ENCODE results near the gene CACNA1S. TPM values are rescaled to one million over a fixed set of nuclear protein-coding genes. Genes with fewer than 3 reads are reported as not detected.

The CACNA1S gene
- total RNA-seq, 2 experiments from 2014 or later: not detected

Other genes starting within 250 kb of the CACNA1S start
- not detected in 2 replicates for gene GPR25, start 239.4 kb downstream of the CACNA1S start, total RNA-seq (2014; rRNA removed; shearing (Covaris generic))
- not detected in 2 replicates for gene GPR25, start 239.4 kb downstream of the CACNA1S start, total RNA-seq (2022)
- not detected in 2 replicates for gene INAVA, start 217.5 kb downstream of the CACNA1S start, total RNA-seq (2014; rRNA removed; shearing (Covaris generic))
- gene INAVA, start 217.5 kb downstream of the CACNA1S start, total RNA-seq (2022): not detected in 2 replicates
- gene KIF21B, start 88.7 kb downstream of the CACNA1S start, total RNA-seq (2014; rRNA removed; shearing (Covaris generic)): 25.0 and 30.5 TPM in 2 replicates
- gene KIF21B, start 88.7 kb downstream of the CACNA1S start, total RNA-seq (2022): 65.7 and 72.5 TPM in 2 replicates
- not detected in 2 replicates for gene ASCL5, start 14.8 kb upstream of the CACNA1S start, total RNA-seq (2014; rRNA removed; shearing (Covaris generic))
- not detected in 2 replicates for gene ASCL5, start 14.8 kb upstream of the CACNA1S start, total RNA-seq (2022)
- 35.3 and 35.9 TPM in 2 replicates for gene TMEM9, start 42.0 kb upstream of the CACNA1S start, total RNA-seq (2014; rRNA removed; shearing (Covaris generic))
- gene TMEM9, start 42.0 kb upstream of the CACNA1S start, total RNA-seq (2022): 24.8 and 28.5 TPM in 2 replicates
- not detected in 2 replicates for gene IGFN1, start 78.4 kb upstream of the CACNA1S start, total RNA-seq (2014; rRNA removed; shearing (Covaris generic))
- gene IGFN1, start 78.4 kb upstream of the CACNA1S start, total RNA-seq (2022): not detected in 2 replicates
- not detected in 2 replicates for gene PKP1, start 171.1 kb upstream of the CACNA1S start, total RNA-seq (2014; rRNA removed; shearing (Covaris generic))
- not detected in 2 replicates for gene PKP1, start 171.1 kb upstream of the CACNA1S start, total RNA-seq (2022)